ENCODE measurements around the gene WNK2.
"Not testable (repeated sequence)": the region's sequence is repeated elsewhere in the genome, so short reads cannot be mapped to it uniquely, and the experiment has no call there.

Gene WNK2

GRCh38 chr9:93309889-93310425, 126.0 kb downstream of the WNK2 start:
- no peak for DNase-seq

GRCh38 chr9:93315118-93315517, 131.2 kb downstream of the WNK2 start:
- no peak for DNase-seq

GRCh38 chr9:93315960-93316359, 132.0 kb downstream of the WNK2 start:
- no peak for DNase-seq

- DNase-seq, result no peak
These were observed 133.0 kb downstream of the WNK2 start for GRCh38 chr9:93316726-93317494.

- DNase-seq, result no peak
These were observed 133.7 kb downstream of the WNK2 start for GRCh38 chr9:93317495-93318094.

GRCh38 chr9:93318480-93318879, 134.5 kb downstream of the WNK2 start:
- no peak for DNase-seq

GRCh38 chr9:93319301-93319991, 135.5 kb downstream of the WNK2 start:
- no peak for DNase-seq

GRCh38 chr9:93319992-93320500, 136.1 kb downstream of the WNK2 start:
- DNase-seq, result no peak

GRCh38 chr9:93320591-93321219, 136.8 kb downstream of the WNK2 start:
- no peak for DNase-seq

GRCh38 chr9:93321220-93321610, 137.3 kb downstream of the WNK2 start:
- no peak for DNase-seq

GRCh38 chr9:93323446-93323954, 139.6 kb downstream of the WNK2 start:
- not testable (repeated sequence) for DNase-seq

- no peak for DNase-seq
These were observed 140.4 kb downstream of the WNK2 start for GRCh38 chr9:93324191-93324834.

- DNase-seq, result no peak
These were observed 141.5 kb downstream of the WNK2 start for GRCh38 chr9:93325307-93326035.

- DNase-seq, result no peak
These were observed 142.1 kb downstream of the WNK2 start for GRCh38 chr9:93326056-93326455.

GRCh38 chr9:93326654-93327053, 142.7 kb downstream of the WNK2 start:
- DNase-seq, result no peak

- DNase-seq, result no peak
These were observed 145.8 kb downstream of the WNK2 start for GRCh38 chr9:93329629-93330280.

- DNase-seq, result no peak
These were observed 148.4 kb downstream of the WNK2 start for GRCh38 chr9:93332317-93332716.

GRCh38 chr9:93336720-93337119, 152.8 kb downstream of the WNK2 start:
- no peak for DNase-seq

GRCh38 chr9:93338196-93338595, 154.3 kb downstream of the WNK2 start:
- not testable (repeated sequence) for DNase-seq

- no peak for DNase-seq
These were observed 156.2 kb downstream of the WNK2 start for GRCh38 chr9:93340091-93340490.

- DNase-seq, result not testable (repeated sequence)
These were observed 157.9 kb downstream of the WNK2 start for GRCh38 chr9:93341820-93342219.
